HepG2 (cell line): ENCODE results near the gene S1PR2. TPM values are rescaled to one million over a fixed set of nuclear protein-coding genes. Genes with fewer than 3 reads are reported as not detected.

Source experiments
- ATAC-seq: fragments of 200-7000 bp; cut with Tn5 transposase; 3 replicates; pipeline ENCODE4 v1.9.1; 2020; ENCODE audit warnings: mild to moderate bottlenecking, moderate library complexity
- BruUV-seq: library from RNA; stranded (reverse); fragments of 400-500 nt; replicated peaks from 2 replicates; lab custom pipeline; 2021; lab: Mats Ljungman, UMichigan
- CTCF ChIA-PET: fragments of 300-600 bp; formaldehyde crosslinking; extraction: SDS; loops from one replicate; lab custom pipeline; 2021; ENCODE audit warnings: low total read pairs, inconsistent platforms, low intra/inter-chr PET ratio; lab: Yijun Ruan, JAX
- POLR2A ChIA-PET: fragments of 350-600 bp; sonication (Branson Sonifier 250); formaldehyde crosslinking; loops from one replicate; lab custom pipeline; 2020; ENCODE audit warnings: antibody characterized with exemption, inconsistent platforms; lab: Yijun Ruan, JAX
- DNase-seq: peaks from one replicate; pipeline ENCODE4 v3.0.0-alpha.2; 2015; ENCODE audit warnings: low spot score
- FAIRE-seq: peaks from 3 replicates; lab custom pipeline; 2011; peaks lifted over from hg19 to GRCh38; lab: Jason Lieb, UNC
- H2AFZ ChIP-seq: one replicate; pipeline ENCODE4 v1.6.1; 2011; ENCODE audit warnings: low read length, inconsistent platforms
- H3K27ac ChIP-seq: fragments of 300-600 bp; 3 replicates; pipeline ENCODE4 v1.8.0; 2011; ENCODE audit warnings: mixed run types, mild to moderate bottlenecking, mixed read lengths, low read length, inconsistent platforms; ENCODE audit not compliant: insufficient read depth; ENCODE audit errors: extremely low read length
- H3K27me3 ChIP-seq, 2 experiments: fragments of 200-600 bp in 1 of 2; 2 replicates in 1 of 2; 3 replicates in 1 of 2; pipeline versions ENCODE4 v1.6.0 to v1.8.0; 2011; ENCODE audit warnings: low read length in 2 of 2, mild to moderate bottlenecking in 2 of 2, moderate library complexity in 2 of 2, inconsistent platforms in 1 of 2; ENCODE audit not compliant: insufficient read depth in 2 of 2, control insufficient read depth in 1 of 2
- H3K36me3 ChIP-seq, 2 experiments: fragments of 200-600 bp in 1 of 2; replicated peaks in 1 of 2; 2 replicates in 1 of 2; 3 replicates in 1 of 2; pipeline versions ENCODE4 v1.5.1 to v1.8.0; 2011; ENCODE audit warnings: low read length in 2 of 2, inconsistent platforms in 1 of 2; ENCODE audit not compliant: insufficient read depth in 2 of 2, control insufficient read depth in 1 of 2
- H3K4me1 ChIP-seq: 2 replicates; pipeline ENCODE4 v1.5.1; 2012; ENCODE audit warnings: low read length, inconsistent platforms; ENCODE audit not compliant: insufficient read depth
- H3K4me2 ChIP-seq: 2 replicates; pipeline ENCODE4 v1.6.0; 2011; ENCODE audit warnings: low read depth, low read length, inconsistent platforms
- H3K4me3 ChIP-seq, 3 experiments: fragments of 200-600 bp in 1 of 3; sonication (generic), shearing (Covaris generic) in 1 of 3; replicated peaks in 1 of 3; 2 replicates each; pipeline ENCODE4 v1.5.1; 2011 to 2016; ENCODE audit warnings: low read length in 3 of 3, inconsistent platforms in 2 of 3, low read depth in 2 of 3, mild to moderate bottlenecking in 2 of 3, control low read depth in 1 of 3, mixed read lengths in 1 of 3; ENCODE audit not compliant: insufficient read depth in 1 of 3
- H3K79me2 ChIP-seq: one replicate; pipeline ENCODE4 v1.6.1; 2011; ENCODE audit warnings: low read length, inconsistent platforms; ENCODE audit not compliant: insufficient read depth
- H3K9ac ChIP-seq: 2 replicates; pipeline ENCODE4 v1.6.0; 2011; ENCODE audit warnings: mild to moderate bottlenecking, low read depth, low read length, inconsistent platforms; ENCODE audit not compliant: insufficient read depth
- H3K9me3 ChIP-seq: 2 replicates; pipeline ENCODE4 v1.5.1; 2012; ENCODE audit warnings: mild to moderate bottlenecking, low read length
- H4K20me1 ChIP-seq: 2 replicates; pipeline ENCODE4 v1.6.0; 2011; ENCODE audit warnings: inconsistent platforms, mild to moderate bottlenecking, low read length, moderate library complexity; ENCODE audit not compliant: insufficient read depth
- FLYWCH1 ChIP-seq: sonication (generic); formaldehyde crosslinking; IDR thresholded peaks from 2 replicates; pipeline ENCODE4 v1.8.1; 2023; ENCODE audit warnings: mild to moderate bottlenecking, missing genetic modification reagents
- HDAC6 ChIP-seq: fragments of 200-600 bp; sonication (generic); IDR thresholded peaks from 2 replicates; pipeline ENCODE4 v1.7.0; 2017; ENCODE audit warnings: mild to moderate bottlenecking, antibody characterized with exemption, low read length, low read depth
- MLLT10 ChIP-seq: sonication (generic); formaldehyde crosslinking; IDR thresholded peaks from 2 replicates; pipeline ENCODE4 v1.4.0; 2020; ENCODE audit warnings: missing genetic modification reagents
- NFKBIZ ChIP-seq: IDR thresholded peaks from 2 replicates; pipeline ENCODE4 v1.6.1; 2018; ENCODE audit warnings: missing genetic modification reagents, missing compliant biosample characterization
- PHF8 ChIP-seq: sonication (generic); formaldehyde crosslinking; IDR thresholded peaks from 2 replicates; pipeline ENCODE4 v1.5.0; 2020; ENCODE audit warnings: missing genetic modification reagents
- SKI ChIP-seq: fragments of 450-650 bp; IDR thresholded peaks from one replicate; pipeline ENCODE4 v1.6.1; 2018; ENCODE audit warnings: mild to moderate bottlenecking; ENCODE audit not compliant: partially characterized antibody
- SRSF1 ChIP-seq: fragments of 200-400 bp; formaldehyde crosslinking; optimal IDR thresholded peaks from 2 replicates; pipeline ENCODE3; 2017; ENCODE audit warnings: mild to moderate bottlenecking, low read depth, low read length, moderate library complexity
- TOPORS ChIP-seq: sonication (generic); formaldehyde crosslinking; IDR thresholded peaks from 2 replicates; pipeline ENCODE4 v1.8.0; 2023; ENCODE audit warnings: mild to moderate bottlenecking, missing genetic modification reagents
- ZNF12 ChIP-seq: sonication (generic); formaldehyde crosslinking; IDR thresholded peaks from 2 replicates; pipeline ENCODE4 v1.5.0; 2020; ENCODE audit warnings: missing genetic modification reagents
- ZNF143 ChIP-seq: sonication (generic); formaldehyde crosslinking; IDR thresholded peaks from 2 replicates; pipeline ENCODE4 v1.4.0; 2020; ENCODE audit warnings: missing genetic modification reagents
- ZNF558 ChIP-seq: sonication (generic); formaldehyde crosslinking; IDR thresholded peaks from 2 replicates; pipeline ENCODE4 v1.9.0; 2022; ENCODE audit warnings: mild to moderate bottlenecking, missing genetic modification reagents, borderline replicate concordance
- ZNF614 ChIP-seq: IDR thresholded peaks from 2 replicates; pipeline ENCODE4 v1.6.1; 2018; ENCODE audit warnings: missing biosample characterization, missing genetic modification reagents, inconsistent platforms, borderline replicate concordance
- ZNF644 ChIP-seq: IDR thresholded peaks from 2 replicates; pipeline ENCODE4 v1.6.1; 2016; ENCODE audit warnings: low read depth
- ZNF672 ChIP-seq: sonication (generic); formaldehyde crosslinking; IDR thresholded peaks from 2 replicates; pipeline ENCODE4 v1.8.1; 2022; ENCODE audit warnings: missing genetic modification reagents
- WGBS: methylation state at CpG from one replicate; pipeline ENCODE4 v1.1.6; 2017; ENCODE audit warnings: low lambda C conversion rate; 5-methylcytosine and 5-hydroxymethylcytosine counted together
- in situ Hi-C: cut with HindIII; loops from 2 replicates; pipeline ENCODE4 v1.10.0; 2017; ENCODE audit warnings: low pct_unique_long_range_greater_than_20kb; ENCODE audit not compliant: extremely low pct_ligation_motif_present
- intact Hi-C: fragments of 100-400 bp; cut with micrococcal nuclease; formaldehyde crosslinking; loops from one replicate; pipeline ENCODE4 v1.10.0; 2022; ENCODE audit not compliant: unreplicated experiment
- polyA plus RNA-seq, 8 experiments: library from polyadenylated mRNA; depleted of rRNA in 3 of 8; stranded (reverse) in 7 of 8; unstranded in 1 of 8; fragments of >200 nt; fragmentation: Illumina TruSeq in 4 of 8; extraction: Trizol in 4 of 8; gene quantifications; 2 replicates each; pipeline versions ENCODE4 v1.2.1 to v1.2.3, GENCODE V29; 2011 to 2016; ENCODE audit warnings: low read depth in 4 of 8, missing spikeins in 1 of 8, mixed read lengths in 1 of 8; ENCODE audit not compliant: insufficient read depth in 1 of 8
- total RNA-seq, 5 experiments: library from RNA; depleted of rRNA; stranded (reverse); fragments of >200 nt; fragmentation: Illumina TruSeq; extraction: Trizol; gene quantifications; 2 replicates each; pipeline ENCODE4 v1.2.3, GENCODE V29; 2016; ENCODE audit warnings: low read depth in 1 of 5
- TF ChIP-seq, protein P1 (sequence below): sonication (generic); formaldehyde crosslinking; conservative IDR thresholded peaks from 2 replicates; pipeline ENCODE4 v1.4.0; 2020; ENCODE audit warnings: missing genetic modification reagents
- TF ChIP-seq, protein P2 (sequence below), 2 experiments: sonication (generic) in 1 of 2; formaldehyde crosslinking in 1 of 2; IDR thresholded peaks; 2 replicates each; pipeline versions ENCODE4 v1.6.1 to v1.9.0; 2014 to 2022; ENCODE audit warnings: antibody characterized with exemption in 1 of 2, borderline replicate concordance in 1 of 2, inconsistent platforms in 1 of 2, low read depth in 1 of 2, missing genetic modification reagents in 1 of 2
- TF ChIP-seq, protein P3 (sequence below): sonication (generic); formaldehyde crosslinking; IDR thresholded peaks from 2 replicates; pipeline ENCODE4 v1.8.0; 2022; ENCODE audit warnings: mild to moderate bottlenecking, missing genetic modification reagents, moderate library complexity

The S1PR2 gene
- total and polyA plus RNA-seq, 2 of the 13 experiments (the other 11 are each of a cell fraction or from before 2014, with no cell fraction given): 0.91 to 1.3 TPM

DNA sequence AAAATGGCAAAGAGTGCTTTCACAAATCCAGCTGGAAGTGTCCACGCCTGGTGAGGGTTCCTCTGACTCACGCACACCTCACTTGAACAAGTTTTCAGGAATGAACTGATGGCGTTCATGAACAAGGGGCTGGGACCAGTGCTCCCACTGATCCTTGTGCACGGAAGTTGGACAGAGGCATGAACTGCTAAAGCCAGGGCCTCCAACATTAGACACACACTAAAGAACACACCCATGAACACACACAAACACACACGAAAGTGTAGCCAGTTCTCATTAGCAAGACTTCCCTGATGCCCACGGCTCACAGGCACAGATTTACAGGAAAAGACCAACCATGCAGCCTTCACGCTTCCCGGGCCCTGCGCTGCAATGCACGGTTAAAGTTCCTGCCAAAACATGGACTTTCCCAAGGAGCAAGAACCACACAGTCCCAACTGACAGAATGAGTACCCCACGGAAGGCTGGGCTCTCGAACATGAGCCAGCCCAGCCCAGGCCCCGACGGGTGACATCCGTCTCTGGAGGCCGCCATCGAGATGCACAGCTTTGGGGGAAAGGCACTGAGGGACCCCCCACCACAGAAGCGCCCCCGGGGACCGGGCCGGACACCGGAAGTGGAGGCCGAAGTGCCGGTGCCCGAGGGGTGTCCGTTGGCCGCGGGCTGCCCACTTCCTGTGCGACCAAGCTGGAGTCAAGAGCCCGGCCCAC lies 37.2 kb downstream of the S1PR2 start:
- DNase-seq (peak; percentile 13), ATAC-seq (peak; percentile 68), FAIRE-seq (peak; percentile 21)
- H3K27ac ChIP-seq: peak overlapping the region; percentile 79
- no peak overlapping the region for H2AFZ ChIP-seq
- in situ Hi-C loops: no loop called here
- ChIA-PET CTCF (no interaction called here), POLR2A (interaction anchor here (1.3 to 1.8 kb wide), 3 partner anchors 12 to 186 kb away, joined by 4 to 11 read pairs (median 6); partner anchors contain the start of gene TYK2)
- H3K27me3 ChIP-seq: no peaks in the 10 kb centered on the region
- WGBS: under 1% methylated on average over 17 of the region's 30 CpGs
- H3K9ac ChIP-seq: peak overlapping the region; percentile 77
- H4K20me1 ChIP-seq: peaks cover 4% of the 10 kb centered on the region; the same call in 1 of the 2 replicates
- peak overlapping the region; percentile 74 to 81 (median 80) for H3K4me3 ChIP-seq
- peaks cover 41% of the 10 kb centered on the region for H3K4me1 ChIP-seq
- peaks cover 0 to 7% of the 10 kb centered on the region in 2 experiments; a peak in 2 of 5 replicates for H3K36me3 ChIP-seq
- BruUV-seq: TSS peak; percentile 69
- peaks cover 41% of the 10 kb centered on the region for H3K79me2 ChIP-seq
- H3K4me2 ChIP-seq: peak overlapping the region; percentile 99
- intact Hi-C loops: loop anchor here (2.0 to 5.0 kb wide), 2 partner anchors 43 to 57 kb away; no protein-coding TSS in a partner anchor
- no peaks in the 10 kb centered on the region for H3K9me3 ChIP-seq
- TF ChIP-seq ZNF143 (no peak), PHF8 (CRISPR knock-in tag) (peak; percentile 82), ZNF558 (CRISPR knock-in tag) (no peak), TOPORS (peak; percentile 6; the same call in 1 of the 2 replicates), ZNF614 (0 out of 2 replicates have a peak, but pooled peaks have one; percentile 16), ZNF672 (CRISPR knock-in tag) (peak; percentile 26; the same call in 1 of the 2 replicates), FLYWCH1 (CRISPR knock-in tag) (no peak), ZNF644 (CRISPR knock-in tag) (no peak), HDAC6 (no peak), SKI (no peak), ZNF12 (CRISPR knock-in tag) (no peak), MLLT10 (CRISPR knock-in tag) (no peak), SRSF1 (peak; percentile 73), NFKBIZ (CRISPR knock-in tag) (0 out of 2 replicates have a peak, but pooled peaks have one; percentile 25)
- TF ChIP-seq, protein P1, sequence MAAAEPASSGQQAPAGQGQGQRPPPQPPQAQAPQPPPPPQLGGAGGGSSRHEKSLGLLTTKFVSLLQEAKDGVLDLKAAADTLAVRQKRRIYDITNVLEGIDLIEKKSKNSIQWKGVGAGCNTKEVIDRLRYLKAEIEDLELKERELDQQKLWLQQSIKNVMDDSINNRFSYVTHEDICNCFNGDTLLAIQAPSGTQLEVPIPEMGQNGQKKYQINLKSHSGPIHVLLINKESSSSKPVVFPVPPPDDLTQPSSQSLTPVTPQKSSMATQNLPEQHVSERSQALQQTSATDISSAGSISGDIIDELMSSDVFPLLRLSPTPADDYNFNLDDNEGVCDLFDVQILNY (CRISPR knock-in tag): no peak
- TF ChIP-seq, protein P2, sequence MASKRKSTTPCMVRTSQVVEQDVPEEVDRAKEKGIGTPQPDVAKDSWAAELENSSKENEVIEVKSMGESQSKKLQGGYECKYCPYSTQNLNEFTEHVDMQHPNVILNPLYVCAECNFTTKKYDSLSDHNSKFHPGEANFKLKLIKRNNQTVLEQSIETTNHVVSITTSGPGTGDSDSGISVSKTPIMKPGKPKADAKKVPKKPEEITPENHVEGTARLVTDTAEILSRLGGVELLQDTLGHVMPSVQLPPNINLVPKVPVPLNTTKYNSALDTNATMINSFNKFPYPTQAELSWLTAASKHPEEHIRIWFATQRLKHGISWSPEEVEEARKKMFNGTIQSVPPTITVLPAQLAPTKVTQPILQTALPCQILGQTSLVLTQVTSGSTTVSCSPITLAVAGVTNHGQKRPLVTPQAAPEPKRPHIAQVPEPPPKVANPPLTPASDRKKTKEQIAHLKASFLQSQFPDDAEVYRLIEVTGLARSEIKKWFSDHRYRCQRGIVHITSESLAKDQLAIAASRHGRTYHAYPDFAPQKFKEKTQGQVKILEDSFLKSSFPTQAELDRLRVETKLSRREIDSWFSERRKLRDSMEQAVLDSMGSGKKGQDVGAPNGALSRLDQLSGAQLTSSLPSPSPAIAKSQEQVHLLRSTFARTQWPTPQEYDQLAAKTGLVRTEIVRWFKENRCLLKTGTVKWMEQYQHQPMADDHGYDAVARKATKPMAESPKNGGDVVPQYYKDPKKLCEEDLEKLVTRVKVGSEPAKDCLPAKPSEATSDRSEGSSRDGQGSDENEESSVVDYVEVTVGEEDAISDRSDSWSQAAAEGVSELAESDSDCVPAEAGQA (IDR thresholded peaks at IDR 0.05; ENCODE audit: low read depth): no peak
- TF ChIP-seq, protein P2 (CRISPR knock-in tag; IDR thresholded peaks at IDR 0.05; ENCODE audit: borderline replicate concordance): 0 out of 2 replicates have a peak, but pooled peaks have one; percentile 53
- TF ChIP-seq, protein P3, sequence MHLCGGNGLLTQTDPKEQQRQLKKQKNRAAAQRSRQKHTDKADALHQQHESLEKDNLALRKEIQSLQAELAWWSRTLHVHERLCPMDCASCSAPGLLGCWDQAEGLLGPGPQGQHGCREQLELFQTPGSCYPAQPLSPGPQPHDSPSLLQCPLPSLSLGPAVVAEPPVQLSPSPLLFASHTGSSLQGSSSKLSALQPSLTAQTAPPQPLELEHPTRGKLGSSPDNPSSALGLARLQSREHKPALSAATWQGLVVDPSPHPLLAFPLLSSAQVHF (CRISPR knock-in tag): no peak
